NB4 (cell line): ENCODE results near the gene CFAP91.

Experiments used
- CTCF ChIP-seq: IDR thresholded peaks from one replicate; pipeline ENCODE4 v1.5.1; 2012; ENCODE audit warnings: low read depth, low read length
- MYC ChIP-seq: IDR thresholded peaks from 2 replicates; pipeline ENCODE4 v1.6.1; 2011; ENCODE audit warnings: low read depth, low read length
- POLR2A ChIP-seq: IDR thresholded peaks from 2 replicates; pipeline ENCODE4 v1.6.1; 2011; ENCODE audit warnings: mild to moderate bottlenecking; ENCODE audit not compliant: insufficient read length; ENCODE audit errors: extremely low read depth

GRCh38 chr3:119723022-119723421, 20.2 kb downstream of the CFAP91 start:
- no peak for TF ChIP-seq CTCF
- TF ChIP-seq POLR2A = no peak
- TF ChIP-seq MYC = no peak
